Testis (tissue), 2 donors: ENCODE data around the gene TAS2R20.

Experiments
- POLR2A ChIP-seq: fragments of 450-650 bp; IDR thresholded peaks from one replicate; pipeline ENCODE4 v1.6.1; 2017; ENCODE audit warnings: antibody characterized with exemption, mild to moderate bottlenecking, moderate library complexity
- TF ChIP-seq, protein P1 (sequence below), 3 experiments: fragments of 450-650 bp in 2 of 3; fragments of 200-600 bp in 1 of 3; sonication (generic) in 1 of 3; IDR thresholded peaks; one replicate each; pipeline ENCODE4 v1.5.1; 2016 to 2019; ENCODE audit warnings: antibody characterized with exemption in 3 of 3, mild to moderate bottlenecking in 2 of 3, moderate library complexity in 1 of 3

DNA sequence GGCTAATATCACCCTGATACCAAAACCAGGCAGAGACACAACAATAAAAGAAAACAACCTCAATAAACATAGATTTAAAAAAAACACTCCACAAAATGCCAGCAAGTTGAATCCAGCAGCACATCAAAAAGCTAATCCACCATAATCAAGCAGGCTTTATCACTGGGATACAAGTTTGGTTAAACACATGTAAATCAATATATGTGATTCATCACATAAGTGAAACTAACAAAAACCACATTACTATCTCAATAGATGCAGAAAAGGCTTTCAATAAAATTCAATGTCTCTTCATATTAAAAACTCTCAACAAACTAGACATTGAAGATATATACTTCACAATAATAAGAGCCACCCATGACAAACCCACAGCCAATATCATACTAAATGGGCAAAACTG, 42.0 kb downstream of the TAS2R20 start:
- TF ChIP-seq POLR2A, result no peak
- TF ChIP-seq, protein P1, sequence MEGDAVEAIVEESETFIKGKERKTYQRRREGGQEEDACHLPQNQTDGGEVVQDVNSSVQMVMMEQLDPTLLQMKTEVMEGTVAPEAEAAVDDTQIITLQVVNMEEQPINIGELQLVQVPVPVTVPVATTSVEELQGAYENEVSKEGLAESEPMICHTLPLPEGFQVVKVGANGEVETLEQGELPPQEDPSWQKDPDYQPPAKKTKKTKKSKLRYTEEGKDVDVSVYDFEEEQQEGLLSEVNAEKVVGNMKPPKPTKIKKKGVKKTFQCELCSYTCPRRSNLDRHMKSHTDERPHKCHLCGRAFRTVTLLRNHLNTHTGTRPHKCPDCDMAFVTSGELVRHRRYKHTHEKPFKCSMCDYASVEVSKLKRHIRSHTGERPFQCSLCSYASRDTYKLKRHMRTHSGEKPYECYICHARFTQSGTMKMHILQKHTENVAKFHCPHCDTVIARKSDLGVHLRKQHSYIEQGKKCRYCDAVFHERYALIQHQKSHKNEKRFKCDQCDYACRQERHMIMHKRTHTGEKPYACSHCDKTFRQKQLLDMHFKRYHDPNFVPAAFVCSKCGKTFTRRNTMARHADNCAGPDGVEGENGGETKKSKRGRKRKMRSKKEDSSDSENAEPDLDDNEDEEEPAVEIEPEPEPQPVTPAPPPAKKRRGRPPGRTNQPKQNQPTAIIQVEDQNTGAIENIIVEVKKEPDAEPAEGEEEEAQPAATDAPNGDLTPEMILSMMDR (IDR thresholded peaks at IDR 0.05), result no peak
